HG02885 (cell line): ENCODE data around the gene TRERF1.

Experiments used
- ATAC-seq: cut with Tn5 transposase; IDR thresholded peaks from one replicate; pipeline ENCODE4 v1.9.1; 2021; ENCODE audit warnings: mild to moderate bottlenecking; ENCODE audit not compliant: unreplicated experiment, poor library complexity

The TRERF1 gene

GRCh38 chr6:42264162-42264851, 187.4 kb downstream of the TRERF1 start:
- no peak for ATAC-seq

- no peak for ATAC-seq
Observed at GRCh38 chr6:42263165-42263728, 188.5 kb downstream of the TRERF1 start.

GRCh38 chr6:42260972-42261371, 190.8 kb downstream of the TRERF1 start:
- ATAC-seq = no peak

GRCh38 chr6:42260396-42260888, 191.3 kb downstream of the TRERF1 start:
- peak; percentile 41 for ATAC-seq

- no peak for ATAC-seq
Observed at GRCh38 chr6:42259841-42260395, 191.8 kb downstream of the TRERF1 start.

GRCh38 chr6:42259286-42259685, 192.4 kb downstream of the TRERF1 start:
- no peak for ATAC-seq

- ATAC-seq = no peak
Observed at GRCh38 chr6:42257614-42258013, 194.1 kb downstream of the TRERF1 start.

- ATAC-seq = no peak
Observed at GRCh38 chr6:42257063-42257462, 194.7 kb downstream of the TRERF1 start.

- no peak for ATAC-seq
Observed at GRCh38 chr6:42255050-42255449, 196.7 kb downstream of the TRERF1 start.

GRCh38 chr6:42254505-42254904, 197.2 kb downstream of the TRERF1 start:
- no peak for ATAC-seq

GRCh38 chr6:42251911-42252637, 199.7 kb downstream of the TRERF1 start:
- no peak for ATAC-seq

- no peak for ATAC-seq
Observed at GRCh38 chr6:42251500-42251899, 200.2 kb downstream of the TRERF1 start.

- ATAC-seq = no peak
Observed at GRCh38 chr6:42250274-42250931, 201.3 kb downstream of the TRERF1 start.

- no peak for ATAC-seq
Observed at GRCh38 chr6:42249279-42249678, 202.4 kb downstream of the TRERF1 start.

GRCh38 chr6:42243046-42243445, 208.7 kb downstream of the TRERF1 start:
- ATAC-seq = no peak

- ATAC-seq = no peak
Observed at GRCh38 chr6:42241915-42242314, 209.8 kb downstream of the TRERF1 start.

- no peak for ATAC-seq
Observed at GRCh38 chr6:42239736-42240375, 211.9 kb downstream of the TRERF1 start.

- ATAC-seq = no peak
Observed at GRCh38 chr6:42239333-42239732, 212.4 kb downstream of the TRERF1 start.

GRCh38 chr6:42237857-42238256, 213.9 kb downstream of the TRERF1 start:
- ATAC-seq = no peak
